Fibroblast of lung (primary cell): ENCODE data around the gene SLC9A8. TPM values are rescaled to one million over a fixed set of nuclear protein-coding genes. Genes with fewer than 3 reads are reported as not detected.

ENCODE experiments used
- DNase-seq, 2 donors: peaks; one replicate each; pipeline versions ENCODE4 v3.0.0 to v3.0.0-alpha.2; 2010; ENCODE audit warnings: low read depth in 2 of 2
- H2AFZ ChIP-seq: 2 replicates; pipeline ENCODE4 v1.5.1; 2012; ENCODE audit warnings: low read length, control low read depth, inconsistent platforms
- H3K27ac ChIP-seq: 2 replicates; pipeline ENCODE4 v1.5.1; 2011; ENCODE audit warnings: low read length, control low read depth; ENCODE audit not compliant: insufficient read depth
- H3K27me3 ChIP-seq: 2 replicates; pipeline ENCODE4 v1.5.1; 2011; ENCODE audit warnings: mild to moderate bottlenecking, low read length; ENCODE audit not compliant: control insufficient read depth, insufficient read depth
- H3K36me3 ChIP-seq: 2 replicates; pipeline ENCODE4 v1.5.1; 2011; ENCODE audit warnings: low read length; ENCODE audit not compliant: control insufficient read depth, insufficient read depth
- H3K4me1 ChIP-seq: 2 replicates; pipeline ENCODE4 v1.5.1; 2011; ENCODE audit warnings: low read length; ENCODE audit not compliant: control insufficient read depth, insufficient read depth; ENCODE audit errors: extremely low read depth
- H3K4me2 ChIP-seq: 2 replicates; pipeline ENCODE4 v1.5.1; 2011; ENCODE audit warnings: low read length, control low read depth; ENCODE audit not compliant: insufficient read depth; ENCODE audit errors: extremely low read depth
- H3K4me3 ChIP-seq, 4 experiments: fragments of 200-600 bp in 1 of 4; sonication (generic) in 1 of 4; replicated peaks in 1 of 4; 2 replicates each; pipeline ENCODE4 v1.5.1; 2011 to 2016; ENCODE audit warnings: low read length in 4 of 4, low read depth in 3 of 4, mild to moderate bottlenecking in 3 of 4, control low read depth in 2 of 4, inconsistent platforms in 1 of 4, mixed read lengths in 1 of 4; ENCODE audit not compliant: insufficient read depth in 1 of 4; ENCODE audit errors: control extremely low read depth in 1 of 4
- H3K79me2 ChIP-seq: 2 replicates; pipeline ENCODE4 v1.5.1; 2012; ENCODE audit warnings: mild to moderate bottlenecking, low read length, inconsistent platforms; ENCODE audit not compliant: control insufficient read depth, insufficient read depth
- H3K9ac ChIP-seq: 2 replicates; pipeline ENCODE4 v1.5.1; 2011; ENCODE audit warnings: mild to moderate bottlenecking, low read length, control low read depth; ENCODE audit not compliant: insufficient read depth
- H3K9me3 ChIP-seq: 2 replicates; pipeline ENCODE4 v1.5.1; 2012; ENCODE audit warnings: low read depth, low read length; ENCODE audit not compliant: control insufficient read depth, insufficient read depth
- H4K20me1 ChIP-seq: 2 replicates; pipeline ENCODE4 v1.5.1; 2011; ENCODE audit warnings: low read length; ENCODE audit not compliant: control insufficient read depth, insufficient read depth; ENCODE audit errors: extremely low read depth
- EZH2 ChIP-seq: IDR thresholded peaks from 2 replicates; pipeline ENCODE4 v1.5.1; 2012; ENCODE audit warnings: low read length, control low read depth, mild to moderate bottlenecking; ENCODE audit errors: missing control alignments
- polyA plus RNA-seq, 2 donors: library from polyadenylated mRNA; depleted of rRNA in 1 of 2; stranded (reverse) in 1 of 2; unstranded in 1 of 2; fragments of >200 nt; gene quantifications; 2 replicates each; pipeline ENCODE4 v1.2.1, GENCODE V29; 2011 to 2012; ENCODE audit warnings: missing spikeins in 1 of 2
- total RNA-seq: library from RNA; depleted of rRNA; stranded (reverse); fragments of >200 nt; gene quantifications from 2 replicates; pipeline ENCODE4 v1.2.1, GENCODE V29; 2014
- TF ChIP-seq, protein P1 (sequence below), 2 donors: IDR thresholded peaks in 1 of 2; conservative IDR thresholded peaks in 1 of 2; 1 replicate in 1 of 2; 2 replicates in 1 of 2; pipeline ENCODE4 v1.5.1; 2011 to 2012; ENCODE audit warnings: low read length in 2 of 2, control low read depth in 1 of 2, inconsistent platforms in 1 of 2, low read depth in 1 of 2, mild to moderate bottlenecking in 1 of 2

The SLC9A8 gene
- total and polyA plus RNA-seq, 2 donors (not counting 1 experiment from before 2014, with no cell fraction given) = 2.4 to 15.5 TPM

DNA sequence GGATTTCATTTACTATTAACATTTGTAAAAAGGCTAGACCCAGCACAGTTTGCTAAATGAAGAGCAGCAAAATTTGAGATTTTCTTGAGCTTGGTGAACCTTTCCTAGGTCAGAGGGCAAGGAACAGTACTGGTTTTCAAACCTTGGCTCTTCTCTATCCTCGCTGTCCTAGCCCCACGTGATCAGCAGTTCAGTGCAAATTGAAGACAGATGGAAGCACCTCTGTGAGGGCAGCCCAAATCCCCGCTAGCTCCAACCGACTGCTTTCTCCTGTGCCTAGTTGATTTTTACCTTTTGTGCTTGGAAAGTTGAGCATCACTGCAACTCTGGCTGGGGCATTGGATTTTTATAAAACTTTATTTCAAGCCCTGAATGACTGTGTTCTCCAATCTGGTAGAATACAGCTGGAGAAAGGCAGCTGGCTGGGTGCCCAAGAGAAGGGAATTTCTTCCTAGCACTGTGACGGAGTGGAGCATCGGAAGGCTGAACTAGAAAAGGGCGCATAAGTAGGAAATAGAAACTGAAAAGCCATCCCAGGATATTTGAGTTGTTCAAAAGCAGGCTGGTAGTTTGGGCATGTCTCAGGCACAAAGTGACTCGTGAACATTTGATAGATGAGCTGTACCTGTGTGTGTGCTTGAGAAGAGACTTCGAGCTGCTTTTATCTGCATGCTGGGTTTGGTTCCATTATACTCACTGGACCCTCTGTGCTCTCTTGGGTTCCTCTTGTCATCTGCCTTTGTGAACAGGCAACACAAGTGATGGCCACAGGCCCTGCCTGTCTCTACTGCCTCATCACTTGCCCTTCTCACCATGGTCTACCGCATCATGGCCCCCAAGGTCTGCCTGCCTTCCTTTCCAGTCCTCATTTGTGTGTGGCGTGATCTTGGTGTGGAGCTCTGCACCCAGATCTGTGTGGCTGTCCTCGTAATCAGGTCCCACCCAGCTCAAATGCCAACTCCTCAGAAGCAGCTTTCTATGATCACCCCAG, 125.8 kb downstream of the SLC9A8 start:
- Histone ChIP-seq H3K27me3 (no peaks in the 10 kb centered on the region), H3K4me3 (peak overlapping the region; percentile 44 to 98 (median 94)), H3K79me2 (peaks cover 70% of the 10 kb centered on the region), H3K36me3 (peaks cover 5% of the 10 kb centered on the region), H3K27ac (peak overlapping the region; percentile 76), H4K20me1 (no peaks in the 10 kb centered on the region), H3K9me3 (no peaks in the 10 kb centered on the region), H3K4me1 (peaks cover 11% of the 10 kb centered on the region), H2AFZ (no peak overlapping the region), H3K4me2 (peak overlapping the region; percentile 76), H3K9ac (no peak overlapping the region)
- TF ChIP-seq EZH2 = no peak
- TF ChIP-seq, protein P1, sequence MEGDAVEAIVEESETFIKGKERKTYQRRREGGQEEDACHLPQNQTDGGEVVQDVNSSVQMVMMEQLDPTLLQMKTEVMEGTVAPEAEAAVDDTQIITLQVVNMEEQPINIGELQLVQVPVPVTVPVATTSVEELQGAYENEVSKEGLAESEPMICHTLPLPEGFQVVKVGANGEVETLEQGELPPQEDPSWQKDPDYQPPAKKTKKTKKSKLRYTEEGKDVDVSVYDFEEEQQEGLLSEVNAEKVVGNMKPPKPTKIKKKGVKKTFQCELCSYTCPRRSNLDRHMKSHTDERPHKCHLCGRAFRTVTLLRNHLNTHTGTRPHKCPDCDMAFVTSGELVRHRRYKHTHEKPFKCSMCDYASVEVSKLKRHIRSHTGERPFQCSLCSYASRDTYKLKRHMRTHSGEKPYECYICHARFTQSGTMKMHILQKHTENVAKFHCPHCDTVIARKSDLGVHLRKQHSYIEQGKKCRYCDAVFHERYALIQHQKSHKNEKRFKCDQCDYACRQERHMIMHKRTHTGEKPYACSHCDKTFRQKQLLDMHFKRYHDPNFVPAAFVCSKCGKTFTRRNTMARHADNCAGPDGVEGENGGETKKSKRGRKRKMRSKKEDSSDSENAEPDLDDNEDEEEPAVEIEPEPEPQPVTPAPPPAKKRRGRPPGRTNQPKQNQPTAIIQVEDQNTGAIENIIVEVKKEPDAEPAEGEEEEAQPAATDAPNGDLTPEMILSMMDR (conservative IDR thresholded peaks at IDR 0.05 in 1 of 2, IDR thresholded peaks at IDR 0.05 in 1 of 2; ENCODE audit: low read depth in 1 of 2, low read length in 2 of 2) = no peak
- DNase-seq = peak; percentile 71 to 80

DNA sequence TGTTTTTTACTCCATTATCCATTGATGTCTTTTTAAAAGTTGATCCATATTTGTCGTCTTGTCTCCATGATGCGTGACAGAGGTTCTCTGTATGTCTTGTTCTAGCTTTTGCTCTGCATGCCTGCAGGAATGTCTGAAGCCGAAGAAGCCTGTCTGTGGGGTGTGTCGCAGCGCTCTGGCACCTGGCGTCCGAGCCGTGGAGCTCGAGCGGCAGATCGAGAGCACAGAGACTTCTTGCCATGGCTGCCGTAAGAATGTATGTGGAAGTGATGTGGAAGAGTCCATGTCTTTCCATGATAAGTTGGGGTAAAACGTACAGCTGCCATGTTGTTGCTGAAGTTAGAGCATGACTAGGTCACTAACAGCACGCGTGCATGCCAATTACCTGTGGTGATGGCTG, 128.8 kb downstream of the SLC9A8 start:
- Histone ChIP-seq H3K4me2 (no peak overlapping the region), H3K79me2 (peaks cover 85% of the 10 kb centered on the region), H3K4me3 (no peak overlapping the region), H3K9me3 (no peaks in the 10 kb centered on the region), H3K27ac (peak overlapping the region; percentile 3), H4K20me1 (no peaks in the 10 kb centered on the region), H3K27me3 (no peaks in the 10 kb centered on the region), H3K9ac (no peak overlapping the region), H3K36me3 (peaks cover 13% of the 10 kb centered on the region), H3K4me1 (peaks cover 11% of the 10 kb centered on the region), H2AFZ (no peak overlapping the region)
- DNase-seq = no peak
- TF ChIP-seq, protein P1 (conservative IDR thresholded peaks at IDR 0.05 in 1 of 2, IDR thresholded peaks at IDR 0.05 in 1 of 2; ENCODE audit: low read depth in 1 of 2, low read length in 2 of 2) = no peak
- TF ChIP-seq EZH2 = no peak

Other genes starting within 250 kb of the SLC9A8 start
- gene PTGIS, start 244.7 kb upstream of the SLC9A8 start, total RNA-seq = 41.5 and 79.1 TPM in 2 replicates
- gene PTGIS, start 244.7 kb upstream of the SLC9A8 start, polyA plus RNA-seq = 6.8 and 33.1 TPM in 2 replicates
- gene B4GALT5, start 99.0 kb upstream of the SLC9A8 start, total RNA-seq = 19.0 and 21.0 TPM in 2 replicates
- gene B4GALT5, start 99.0 kb upstream of the SLC9A8 start, polyA plus RNA-seq = 28.0 and 34.1 TPM in 2 replicates
- gene SPATA2, start 102.7 kb downstream of the SLC9A8 start, total RNA-seq = 1.0 and 2.0 TPM in 2 replicates
- 3.6 and 4.2 TPM in 2 replicates for gene SPATA2, start 102.7 kb downstream of the SLC9A8 start, polyA plus RNA-seq
- gene RNF114, start 123.6 kb downstream of the SLC9A8 start, total RNA-seq = 50.3 and 65.2 TPM in 2 replicates
- 70.2 and 93.9 TPM in 2 replicates for gene RNF114, start 123.6 kb downstream of the SLC9A8 start, polyA plus RNA-seq
- 0.26 and 0.66 TPM in 2 replicates for gene SNAI1, start 170.2 kb downstream of the SLC9A8 start, total RNA-seq
- gene SNAI1, start 170.2 kb downstream of the SLC9A8 start, polyA plus RNA-seq = 1.4 and 1.8 TPM in 2 replicates